Activated CD8-positive, alpha-beta memory T cell treated with anti-CD3 and anti-CD28 coated beads, Interleukin-2, amount 50 U/mL, for 48 hours (primary cell): Measurements from ENCODE around the gene PLD4.

Experiments
- DNase-seq: peaks from one replicate; pipeline ENCODE4 v3.0.0-alpha.2; 2020

Gene PLD4

GRCh38 chr14:104929268-104930230 lies 4.9 kb downstream of the PLD4 start:
- DNase-seq, result peak; percentile 44

GRCh38 chr14:104930526-104931303 lies 6.0 kb downstream of the PLD4 start:
- DNase-seq, result peak; percentile 48

GRCh38 chr14:104931304-104931770 lies 6.7 kb downstream of the PLD4 start:
- no peak for DNase-seq

GRCh38 chr14:104931771-104932675 lies 7.3 kb downstream of the PLD4 start:
- no peak for DNase-seq

- peak; percentile 96 for DNase-seq
Observed at GRCh38 chr14:104932676-104933631, 8.3 kb downstream of the PLD4 start.

- no peak for DNase-seq
Observed at GRCh38 chr14:104933746-104934733, 9.4 kb downstream of the PLD4 start.

- no peak for DNase-seq
Observed at GRCh38 chr14:104935026-104935650, 10.5 kb downstream of the PLD4 start.

GRCh38 chr14:104935955-104936354 lies 11.3 kb downstream of the PLD4 start:
- DNase-seq, result no peak

GRCh38 chr14:104936361-104937155 lies 11.9 kb downstream of the PLD4 start:
- DNase-seq, result no peak

- DNase-seq, result no peak
Observed at GRCh38 chr14:104937161-104937560, 12.5 kb downstream of the PLD4 start.

GRCh38 chr14:104937694-104938365 lies 13.2 kb downstream of the PLD4 start:
- DNase-seq, result no peak

GRCh38 chr14:104938436-104938835 lies 13.8 kb downstream of the PLD4 start:
- DNase-seq, result no peak

- no peak for DNase-seq
Observed at GRCh38 chr14:104938960-104939359, 14.3 kb downstream of the PLD4 start.

GRCh38 chr14:104939666-104940410 lies 15.2 kb downstream of the PLD4 start:
- no peak for DNase-seq

GRCh38 chr14:104940526-104941150 lies 16.0 kb downstream of the PLD4 start:
- DNase-seq, result no peak

- DNase-seq, result no peak
Observed at GRCh38 chr14:104941508-104942365, 17.1 kb downstream of the PLD4 start.
